Erythroblast (primary cell): ENCODE measurements around the gene ZNF236.
A peak's percentile ranks its signal among the peaks of the same experiment; 100 is the strongest.

Experiments used
- DNase-seq, 2 experiments: peaks; one replicate each; lab custom pipeline; 2025; lab: John Stamatoyannopoulos, UW
- GATA1 ChIP-seq: IDR thresholded peaks from 2 replicates; pipeline ENCODE4 v1.6.1; 2011; ENCODE audit warnings: low read depth, mild to moderate bottlenecking, control low read depth, low read length, moderate library complexity
- POLR2A ChIP-seq: IDR thresholded peaks from 2 replicates; pipeline ENCODE4 v1.6.1; 2011; ENCODE audit warnings: mild to moderate bottlenecking, low read length

ZNF236 gene

DNA sequence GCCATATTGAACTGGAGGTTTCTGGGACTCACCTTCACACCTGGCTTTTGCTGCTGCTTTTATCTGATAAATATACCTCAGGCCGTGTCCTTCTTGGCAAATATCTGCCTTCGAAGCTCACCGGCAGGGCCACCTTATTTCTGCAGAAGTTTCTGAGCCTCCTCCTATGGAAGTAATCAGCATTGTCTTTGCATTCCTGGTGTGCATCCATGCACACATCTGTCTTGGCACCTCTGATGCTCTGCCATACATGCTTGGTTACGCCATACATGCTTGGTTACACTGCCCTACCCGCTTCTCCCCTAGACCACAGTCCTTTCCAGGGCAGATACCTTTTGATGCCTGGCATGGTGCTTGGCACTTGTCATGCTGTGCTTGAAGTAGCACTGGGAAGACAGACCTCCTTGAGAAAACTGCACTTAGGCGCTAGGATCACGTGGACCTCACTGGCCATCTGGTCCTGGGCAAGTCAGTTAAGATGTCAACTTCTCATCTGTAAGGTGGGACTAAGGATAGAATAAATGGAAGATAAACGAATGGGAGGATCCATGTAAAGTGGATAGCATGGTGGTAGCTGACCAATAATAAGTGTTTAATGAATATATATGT, 66.8 kb downstream of the ZNF236 start:
- no peak for TF ChIP-seq POLR2A
- no peak for TF ChIP-seq GATA1
- no peak for DNase-seq

DNA sequence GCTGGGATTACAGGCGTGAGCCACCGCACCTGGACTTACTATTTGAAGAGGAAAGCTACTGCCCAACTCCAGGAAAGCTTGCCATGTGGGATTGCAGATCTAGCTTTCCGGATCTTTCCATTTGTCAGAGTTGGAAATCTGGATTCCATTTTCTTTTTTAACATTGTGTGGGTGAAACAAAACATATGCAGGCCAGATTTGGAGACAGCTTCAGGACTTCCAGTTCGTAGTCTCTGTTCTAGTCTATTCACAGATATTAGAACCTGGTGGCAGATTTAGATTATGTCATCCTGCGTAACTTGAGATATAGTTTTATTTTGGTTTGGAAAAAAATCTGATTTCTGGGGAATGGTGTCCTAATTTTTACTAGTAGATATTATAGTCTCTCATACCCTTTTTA, 70.5 kb downstream of the ZNF236 start:
- no peak for DNase-seq
- TF ChIP-seq GATA1 (no peak), POLR2A (no peak)

DNA sequence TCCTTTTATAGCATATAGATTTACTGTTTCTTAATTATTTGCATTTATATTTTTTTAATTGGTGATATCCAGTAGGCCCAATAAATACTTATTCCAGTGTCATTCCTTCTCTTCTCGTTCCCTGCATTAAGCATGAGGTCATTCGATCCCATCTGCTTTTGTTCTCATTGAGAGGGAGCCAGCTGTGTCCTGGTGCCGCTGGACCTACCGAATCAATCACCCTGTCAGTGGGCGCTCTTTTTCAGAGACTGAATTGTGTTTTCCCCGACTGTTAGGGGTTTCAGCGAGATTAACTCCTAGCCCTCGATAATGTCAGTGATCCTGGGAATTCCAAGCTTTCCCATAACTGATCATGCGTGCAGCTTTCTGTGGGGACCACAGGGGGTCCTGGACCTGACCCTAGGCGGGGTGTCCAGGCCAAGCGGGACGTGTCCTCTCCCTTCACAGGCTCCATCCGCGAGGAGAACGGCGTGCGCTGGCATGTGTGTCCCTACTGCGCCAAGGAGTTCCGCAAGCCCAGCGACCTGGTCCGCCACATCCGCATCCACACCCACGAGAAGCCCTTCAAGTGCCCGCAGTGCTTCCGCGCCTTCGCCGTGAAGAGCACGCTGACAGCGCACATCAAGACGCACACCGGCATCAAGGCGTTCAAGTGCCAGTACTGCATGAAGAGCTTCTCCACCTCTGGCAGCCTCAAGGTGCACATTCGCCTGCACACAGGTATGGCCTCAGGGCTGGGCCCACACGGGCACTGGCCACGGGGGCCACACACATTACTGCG, 72.4 kb downstream of the ZNF236 start:
- no peak for DNase-seq
- TF ChIP-seq GATA1, result no peak
- no peak for TF ChIP-seq POLR2A

DNA sequence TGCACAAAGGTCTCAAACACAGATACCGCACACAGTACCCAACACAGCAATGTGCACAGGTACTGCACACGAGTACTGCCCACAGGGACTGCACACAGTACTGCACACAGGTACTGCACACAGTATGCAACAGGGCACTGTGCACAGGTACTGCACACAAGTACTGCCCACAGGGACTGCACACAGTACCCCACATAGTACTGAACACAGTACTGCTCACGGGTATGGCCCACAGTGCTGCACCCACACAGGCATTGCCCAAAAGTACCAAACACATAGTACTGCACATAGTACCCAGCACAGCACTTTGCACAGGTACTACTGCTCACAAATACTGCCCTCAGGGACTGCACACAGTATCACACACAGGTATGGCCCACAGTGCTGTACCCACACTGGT, 73.1 kb downstream of the ZNF236 start:
- DNase-seq, result no peak
- TF ChIP-seq POLR2A (no peak), GATA1 (no peak)

DNA sequence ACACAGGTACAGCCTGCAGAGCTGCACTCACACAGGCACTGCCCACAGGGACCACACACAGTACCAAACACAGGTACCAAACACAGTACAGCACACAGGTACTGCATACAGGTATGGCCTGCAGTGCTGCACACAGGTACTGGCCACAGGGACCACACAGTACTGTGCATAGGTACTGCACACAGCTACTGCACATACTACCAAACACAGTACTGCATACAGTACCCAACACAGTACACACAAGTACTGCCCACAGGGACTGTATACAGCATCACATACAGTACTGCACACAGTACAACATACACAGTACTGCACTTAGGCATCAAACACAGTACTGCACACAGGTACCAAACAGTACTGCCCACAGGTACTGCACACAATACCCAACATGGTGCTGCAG, 74.3 kb downstream of the ZNF236 start:
- DNase-seq, result no peak
- TF ChIP-seq GATA1 (no peak), POLR2A (no peak)

DNA sequence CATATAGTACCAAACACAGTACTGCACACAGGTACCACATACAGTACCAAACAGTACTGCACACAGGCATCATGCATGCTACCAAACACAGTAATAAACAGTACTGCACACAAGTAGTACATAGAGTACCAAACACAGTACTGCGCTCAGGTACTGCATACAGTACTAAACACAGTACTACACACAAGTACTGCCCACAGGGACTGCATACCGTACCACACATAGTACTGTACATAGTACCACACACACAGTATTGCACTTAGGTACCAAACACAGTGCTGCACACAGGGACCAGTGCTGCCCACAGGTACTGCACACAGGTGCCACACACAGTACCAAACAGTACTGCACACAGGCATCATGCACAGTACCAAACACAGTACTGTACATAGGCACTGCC, 74.9 kb downstream of the ZNF236 start:
- TF ChIP-seq GATA1, result no peak
- TF ChIP-seq POLR2A, result no peak
- DNase-seq, result peak in 1 of 2 experiments; percentile 30

DNA sequence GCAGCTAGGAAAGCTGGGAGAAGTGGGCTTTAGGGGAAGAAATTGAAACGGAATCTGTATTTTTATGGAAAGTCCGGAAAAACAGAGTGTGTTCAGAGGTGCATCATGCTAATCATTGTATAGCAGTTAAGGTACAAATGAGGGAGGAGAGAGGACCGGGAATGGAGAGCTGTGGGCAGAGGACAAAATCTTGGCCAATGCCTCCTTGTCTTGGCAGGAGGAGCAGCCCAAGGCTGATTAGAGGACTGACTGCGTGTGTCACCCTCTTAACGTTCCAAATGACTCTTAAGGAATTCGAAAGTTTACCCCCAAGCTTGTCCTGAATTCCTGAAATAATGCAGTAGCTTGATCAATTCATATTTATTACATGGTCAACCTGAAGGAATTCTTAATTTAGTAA, 81.0 kb downstream of the ZNF236 start:
- no peak for TF ChIP-seq GATA1
- TF ChIP-seq POLR2A, result no peak
- no peak for DNase-seq

DNA sequence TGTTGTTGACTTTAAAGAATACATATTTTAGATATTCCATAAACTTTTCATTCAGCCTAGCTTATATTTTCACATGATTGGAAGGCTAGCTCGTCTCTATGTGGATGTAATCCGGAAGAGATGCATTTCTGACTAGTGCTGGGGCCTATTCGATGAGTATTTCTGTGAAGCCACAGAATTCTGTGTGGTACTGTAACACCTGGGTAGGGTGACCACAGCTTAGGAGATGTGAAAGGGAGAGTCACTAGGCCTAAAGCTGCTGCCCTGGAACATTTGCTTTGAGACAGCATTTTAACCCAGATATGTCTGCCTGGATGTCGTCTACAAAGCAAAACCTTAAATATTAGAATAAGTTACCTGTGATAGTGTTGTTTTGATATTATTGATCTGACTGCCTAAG, 83.5 kb downstream of the ZNF236 start:
- TF ChIP-seq GATA1 (no peak), POLR2A (no peak)
- no peak for DNase-seq

DNA sequence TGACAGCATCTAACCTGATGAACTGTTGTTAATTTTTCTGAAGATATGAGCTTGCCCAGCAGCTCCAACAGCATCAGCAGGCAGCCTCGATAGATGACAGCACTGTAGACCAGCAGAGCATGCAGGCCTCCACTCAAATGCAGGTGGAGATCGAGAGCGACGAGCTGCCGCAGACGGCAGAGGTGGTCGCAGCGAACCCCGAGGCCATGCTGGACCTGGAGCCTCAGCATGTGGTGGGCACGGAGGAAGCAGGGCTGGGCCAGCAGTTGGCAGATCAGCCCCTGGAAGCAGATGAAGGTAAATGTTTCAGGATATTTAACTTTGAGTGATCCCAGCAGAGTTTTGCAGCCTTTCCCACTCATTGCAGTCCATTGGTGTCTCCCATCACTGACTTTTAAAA, 85.9 kb downstream of the ZNF236 start:
- no peak for TF ChIP-seq GATA1
- no peak for TF ChIP-seq POLR2A
- no peak for DNase-seq

DNA sequence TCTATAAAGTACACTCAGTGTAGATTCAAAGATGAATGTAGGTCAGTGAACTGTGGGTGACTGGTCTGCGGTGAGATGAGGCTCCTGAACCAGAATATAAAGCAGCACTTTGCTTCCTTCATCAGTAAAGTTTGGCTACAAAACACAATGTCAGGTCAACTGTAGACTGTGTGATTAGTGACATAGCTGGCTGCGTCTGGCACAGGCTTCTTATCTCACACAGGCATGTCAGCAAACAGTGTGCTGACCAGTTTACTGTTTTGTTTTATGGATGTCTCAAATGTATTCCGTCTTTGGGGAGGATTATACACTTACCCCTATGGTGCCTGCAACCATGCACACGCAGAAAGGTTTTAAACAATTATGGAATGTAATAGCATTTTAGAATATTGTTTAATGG, 87.1 kb downstream of the ZNF236 start:
- DNase-seq, result peak; percentile 34 to 63
- TF ChIP-seq POLR2A (no peak), GATA1 (no peak)

DNA sequence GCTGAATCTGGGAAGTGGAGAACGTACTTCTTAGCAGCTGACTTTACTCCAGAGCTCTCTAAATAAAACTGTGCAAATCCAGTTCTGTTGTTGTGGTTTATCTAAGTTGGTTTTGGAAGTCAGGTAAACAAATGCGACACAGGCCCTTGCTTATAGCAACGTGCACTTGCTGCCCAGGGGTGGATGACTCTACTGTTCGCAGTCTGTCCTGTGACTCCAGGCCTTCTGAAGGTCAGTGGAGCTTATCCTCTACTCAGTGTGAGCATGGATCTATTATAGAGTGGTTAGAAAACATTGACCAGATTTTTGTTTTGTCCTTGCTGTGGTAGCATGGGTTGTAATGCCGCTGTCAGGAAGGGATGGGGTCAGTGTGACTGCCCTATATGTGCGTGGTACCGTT, 89.1 kb downstream of the ZNF236 start:
- no peak for TF ChIP-seq GATA1
- TF ChIP-seq POLR2A, result no peak
- DNase-seq, result no peak

DNA sequence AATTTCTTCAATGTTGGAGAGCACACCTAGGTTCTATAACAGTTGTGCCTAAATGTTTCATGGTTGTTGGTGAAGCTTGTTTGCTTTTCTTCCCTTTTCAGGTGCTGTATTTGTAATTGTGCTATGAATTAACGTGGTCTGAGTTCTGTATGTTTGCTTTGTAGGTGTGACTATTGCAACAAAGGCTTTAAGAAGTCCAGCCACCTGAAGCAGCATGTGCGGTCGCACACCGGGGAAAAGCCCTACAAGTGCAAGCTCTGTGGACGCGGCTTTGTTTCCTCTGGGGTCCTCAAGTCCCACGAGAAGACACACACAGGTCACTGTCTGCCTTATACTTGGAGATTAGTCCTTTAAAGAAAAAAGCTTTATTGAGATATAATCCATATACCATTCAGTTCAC, 91.2 kb downstream of the ZNF236 start:
- TF ChIP-seq POLR2A (no peak), GATA1 (no peak)
- DNase-seq, result no peak

DNA sequence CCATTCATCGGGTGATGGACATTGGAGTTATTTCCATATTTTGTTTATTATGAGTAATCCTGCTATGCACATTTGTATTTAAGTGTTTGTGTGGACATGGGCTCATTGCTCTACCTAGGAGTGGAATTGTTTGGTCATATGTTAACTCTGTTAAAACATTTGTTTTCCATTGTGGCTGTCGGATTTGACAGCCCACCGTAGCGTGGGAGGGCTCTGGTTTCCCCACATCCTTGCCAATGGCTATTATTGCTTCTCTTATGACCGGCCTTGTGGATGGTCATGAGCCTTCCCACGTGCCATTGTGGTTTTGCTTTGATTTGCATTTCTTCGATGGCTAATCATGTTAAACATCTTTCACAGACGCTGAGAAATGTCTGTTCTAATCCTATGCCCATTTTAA, 92.0 kb downstream of the ZNF236 start:
- DNase-seq, result no peak
- no peak for TF ChIP-seq GATA1
- no peak for TF ChIP-seq POLR2A

DNA sequence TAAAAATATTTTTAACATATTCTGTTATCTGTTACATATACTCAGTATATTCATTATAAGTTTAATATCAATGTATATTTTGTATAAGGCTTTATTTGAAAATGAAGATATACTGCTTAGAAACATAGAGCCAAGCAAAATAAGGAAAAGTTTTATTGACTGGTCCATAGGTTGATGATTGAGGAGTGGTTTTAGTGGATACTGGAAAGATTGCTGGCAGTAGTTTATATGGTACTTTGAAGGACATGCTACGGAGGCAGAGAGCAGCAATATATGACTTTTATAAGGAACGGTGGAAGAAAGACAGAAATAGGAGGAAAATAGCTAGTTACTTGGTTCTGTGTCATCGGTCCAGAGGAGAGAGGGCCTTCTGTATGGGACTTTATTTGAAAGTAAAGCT, 92.4 kb downstream of the ZNF236 start:
- TF ChIP-seq GATA1, result no peak
- no peak for TF ChIP-seq POLR2A
- DNase-seq, result no peak

DNA sequence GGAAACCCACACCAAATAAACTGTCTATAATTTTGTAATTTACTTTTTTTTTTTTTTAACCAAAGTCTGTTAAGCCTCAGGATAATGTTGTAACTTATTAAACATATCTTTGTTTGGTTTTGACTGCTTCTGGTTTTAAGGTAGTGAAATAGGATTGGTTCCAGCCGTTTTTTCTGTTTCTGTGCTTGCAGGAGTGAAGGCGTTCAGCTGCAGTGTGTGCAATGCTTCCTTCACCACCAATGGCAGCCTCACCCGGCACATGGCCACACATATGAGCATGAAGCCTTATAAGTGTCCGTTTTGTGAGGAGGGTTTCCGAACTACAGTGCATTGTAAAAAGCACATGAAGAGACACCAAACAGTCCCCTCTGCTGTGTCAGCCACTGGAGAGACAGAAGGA, 93.1 kb downstream of the ZNF236 start:
- no peak for DNase-seq
- TF ChIP-seq GATA1 (no peak), POLR2A (no peak)
